GM19240 (cell line): ENCODE data around the gene XPR1.

Experiments used
- DNase-seq: peaks from one replicate; pipeline ENCODE4 v3.0.0; 2011; ENCODE audit warnings: low spot score; ENCODE audit not compliant: insufficient read length

XPR1 gene

GRCh38 chr1:180927348-180927747 is 295.5 kb downstream of the XPR1 start:
- DNase-seq: no peak

- no peak for DNase-seq
These were observed 296.0 kb downstream of the XPR1 start for GRCh38 chr1:180927841-180928240.

GRCh38 chr1:180928331-180929230 is 296.8 kb downstream of the XPR1 start:
- no peak for DNase-seq

- DNase-seq: no peak
These were observed 297.6 kb downstream of the XPR1 start for GRCh38 chr1:180929389-180929788.

- no peak for DNase-seq
These were observed 298.9 kb downstream of the XPR1 start for GRCh38 chr1:180930687-180931086.

GRCh38 chr1:180931529-180931928 is 299.7 kb downstream of the XPR1 start:
- no peak for DNase-seq

GRCh38 chr1:180932378-180932777 is 300.6 kb downstream of the XPR1 start:
- no peak for DNase-seq

GRCh38 chr1:180933141-180933540 is 301.3 kb downstream of the XPR1 start:
- no peak for DNase-seq

- no peak for DNase-seq
These were observed 302.7 kb downstream of the XPR1 start for GRCh38 chr1:180934563-180934962.

- no peak for DNase-seq
These were observed 303.7 kb downstream of the XPR1 start for GRCh38 chr1:180935326-180936109.

- DNase-seq: no peak
These were observed 304.5 kb downstream of the XPR1 start for GRCh38 chr1:180936110-180937011.

GRCh38 chr1:180937012-180937372 is 305.2 kb downstream of the XPR1 start:
- no peak for DNase-seq

- DNase-seq: no peak
These were observed 305.9 kb downstream of the XPR1 start for GRCh38 chr1:180937624-180938225.

- no peak for DNase-seq
These were observed 307.4 kb downstream of the XPR1 start for GRCh38 chr1:180939073-180939710.

GRCh38 chr1:180939711-180940103 is 307.9 kb downstream of the XPR1 start:
- DNase-seq: no peak
